DND-41 (cell line): ENCODE results near the gene LGR6.

Experiments used
- CTCF ChIP-seq: IDR thresholded peaks from 2 replicates; pipeline ENCODE4 v1.5.1; 2012; ENCODE audit warnings: borderline replicate concordance, low read length, moderate library complexity, mild to moderate bottlenecking; ENCODE audit not compliant: poor library complexity, severe bottlenecking; ENCODE audit errors: extremely low read depth
- EZH2 ChIP-seq: IDR thresholded peaks from 3 replicates; pipeline ENCODE4 v1.6.1; 2012; ENCODE audit warnings: borderline replicate concordance, low read depth, mild to moderate bottlenecking, moderate library complexity, low read length, inconsistent platforms; ENCODE audit not compliant: severe bottlenecking

GRCh38 chr1:202244841-202245261, 51.3 kb downstream of the LGR6 start:
- TF ChIP-seq CTCF (no peak), EZH2 (no peak)
